K562 (cell line): Measurements from ENCODE around the gene NPAS3. TPM values are rescaled to one million over a fixed set of nuclear protein-coding genes. Genes with fewer than 3 reads are reported as not detected.

Experiments used
- ARID4B ChIP-seq: sonication (generic); formaldehyde crosslinking; IDR thresholded peaks from 2 replicates; pipeline ENCODE4 v1.8.0; 2022; ENCODE audit warnings: mild to moderate bottlenecking, missing genetic modification reagents
- CBX2 ChIP-seq: fragments of 200-600 bp; sonication (generic); IDR thresholded peaks from one replicate; pipeline ENCODE4 v1.6.1; 2012; ENCODE audit warnings: mild to moderate bottlenecking, low read length, inconsistent platforms; ENCODE audit not compliant: insufficient read depth, poor library complexity, severe bottlenecking
- HBP1 ChIP-seq: fragments of 450-650 bp; formaldehyde crosslinking; IDR thresholded peaks from 2 replicates; pipeline ENCODE4 v1.4.0; 2022; ENCODE audit warnings: missing genetic modification characterization
- MTA2 ChIP-seq: fragments of 450-650 bp; IDR thresholded peaks from 2 replicates; pipeline ENCODE4 v1.6.1; 2016; ENCODE audit warnings: low read depth
- PHTF2 ChIP-seq: fragments of 250-450 bp; sonication (Bioruptor Pico); IDR thresholded peaks from 2 replicates; pipeline ENCODE4 v1.5.0; 2021; ENCODE audit warnings: mild to moderate bottlenecking
- SIN3B ChIP-seq: fragments of 450-650 bp; IDR thresholded peaks from 2 replicates; pipeline ENCODE4 v1.6.1; 2017; ENCODE audit warnings: low read depth, mild to moderate bottlenecking, moderate library complexity
- ZNF445 ChIP-seq: fragments of 250-450 bp; sonication (Bioruptor Pico); IDR thresholded peaks from 2 replicates; pipeline ENCODE4 v1.4.0; 2020; ENCODE audit warnings: low read depth, mild to moderate bottlenecking, moderate library complexity
- polyA plus RNA-seq, 8 experiments: library from polyadenylated mRNA; depleted of rRNA in 4 of 8; stranded (reverse) in 5 of 8; unstranded in 3 of 8; fragments of >200 nt; fragmentation: Nextera tagmentation in 2 of 8; fragmentation: Illumina TruSeq in 1 of 8; extraction: Ambion mirVana in 2 of 8; extraction: Trizol in 1 of 8; gene quantifications; 2 replicates each; pipeline versions ENCODE4 v1.2.1 to v1.2.3, GENCODE V29; 2011 to 2014; ENCODE audit warnings: inconsistent platforms in 1 of 8, missing spikeins in 1 of 8
- total RNA-seq, 7 experiments: library from RNA; depleted of rRNA in 6 of 7; stranded (reverse); fragments of >200 nt in 6 of 7; fragmentation: Illumina TruSeq in 2 of 7; extraction: Trizol in 2 of 7; gene quantifications; 2 replicates each; pipeline versions ENCODE4 v1.2.1 to v1.2.3, GENCODE V29; 2011 to 2021; ENCODE audit warnings: low replicate concordance in 1 of 7

NPAS3 gene
- total and polyA plus RNA-seq, 9 of the 15 experiments (the other 6 are each of a cell fraction or from before 2014, with no cell fraction given): 0.04 TPM; not detected in 8

- TF ChIP-seq PHTF2 (CRISPR knock-in tag) (no peak), CBX2 (no peak), SIN3B (no peak), ZNF445 (CRISPR knock-in tag) (no peak), ARID4B (CRISPR knock-in tag) (no peak), MTA2 (no peak), HBP1 (CRISPR knock-in tag) (no peak)
Observed at GRCh38 chr14:33511851-33512640, 573.4 kb downstream of the NPAS3 start (continued).
